ENCODE data around the gene ZFYVE28. TPM values are rescaled to one million over a fixed set of nuclear protein-coding genes. Genes with fewer than 3 reads are reported as not detected.
A peak's percentile ranks its signal among the peaks of the same experiment; 100 is the strongest.

The ZFYVE28 gene
- total RNA-seq, 1 donor from 2014 or later = 2.0 TPM

DNA sequence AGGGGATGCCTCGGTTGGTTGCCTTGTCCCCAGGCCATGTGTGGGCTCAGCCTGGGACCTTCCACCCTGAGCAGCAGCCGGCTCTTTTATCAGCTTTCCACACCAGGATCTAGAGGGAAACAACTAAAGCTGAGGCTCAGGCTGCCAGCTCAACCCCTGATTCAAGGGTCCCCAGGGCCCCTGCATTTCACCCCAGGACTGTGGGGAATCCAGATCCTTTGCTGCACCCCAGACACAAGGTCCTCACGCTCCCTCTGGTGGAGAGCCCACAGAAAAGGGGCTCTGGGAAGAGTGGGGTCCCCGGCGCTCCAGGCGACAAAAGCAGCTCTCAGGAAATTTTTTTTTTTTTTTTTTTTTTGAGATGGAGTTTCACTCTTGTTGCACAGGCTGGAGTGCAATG lies 64.3 kb downstream of the ZFYVE28 start:
- peak; percentile 14 for TF ChIP-seq CTCF (IDR thresholded peaks at IDR 0.05; ENCODE audit: insufficient read depth, low read length, poor library complexity, severe bottlenecking)
- H3K36me3 ChIP-seq (ENCODE audit: control insufficient read depth, insufficient read depth, low read length) = no peaks in the 10 kb centered on the region
- H3K4me3 ChIP-seq (ENCODE audit: low read depth, low read length) = no peak overlapping the region
- DNase-seq (ENCODE audit: low read depth) = no peak
- H3K27me3 ChIP-seq (ENCODE audit: control insufficient read depth, insufficient read depth, low read length) = peaks cover 3% of the 10 kb centered on the region

DNA sequence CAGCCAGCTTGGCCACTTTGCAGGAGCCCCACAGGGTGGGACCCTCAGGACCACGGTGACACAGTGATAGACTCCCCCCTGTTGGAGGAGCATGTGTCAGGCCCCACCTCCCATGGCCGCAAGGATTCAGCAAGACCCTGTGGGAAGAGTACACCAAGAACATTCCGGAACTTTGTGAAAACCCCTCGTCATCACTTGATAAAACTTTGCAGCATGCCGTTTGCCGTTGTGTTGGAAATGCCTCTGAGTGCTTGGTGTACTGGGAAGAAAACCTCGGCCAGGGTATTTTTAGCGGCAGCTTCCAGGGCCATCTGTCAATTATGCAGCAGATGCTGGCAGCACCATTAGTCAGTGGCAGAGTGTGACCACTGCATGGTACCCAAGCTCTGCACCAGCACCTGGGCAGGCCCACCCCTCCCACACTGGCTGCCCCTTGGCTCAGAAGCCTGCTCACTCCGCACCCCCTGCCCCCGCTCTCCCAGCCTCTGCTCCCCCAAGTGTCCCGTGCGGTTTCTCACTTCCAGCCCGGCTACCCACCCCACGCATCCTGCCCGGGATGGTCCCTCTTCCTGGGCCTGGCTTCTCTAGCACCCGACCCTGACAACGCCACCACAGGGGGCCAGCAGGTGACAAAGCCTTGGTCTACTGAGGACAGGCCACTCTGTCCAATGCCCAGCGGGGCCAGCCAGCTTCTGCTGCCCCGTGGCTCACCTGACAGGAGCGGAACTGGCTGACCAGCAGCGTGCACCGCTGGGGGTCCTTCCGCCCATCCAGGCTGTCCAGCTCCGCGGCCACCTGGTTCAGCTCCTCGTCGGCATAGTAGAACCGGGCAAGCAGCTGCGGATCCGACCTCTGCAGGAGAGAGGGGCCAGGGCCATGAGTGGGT lies 65.0 kb downstream of the ZFYVE28 start:
- TF ChIP-seq CTCF (IDR thresholded peaks at IDR 0.05; ENCODE audit: insufficient read depth, low read length, poor library complexity, severe bottlenecking) = no peak
- H3K36me3 ChIP-seq (ENCODE audit: control insufficient read depth, insufficient read depth, low read length) = no peaks in the 10 kb centered on the region
- H3K27me3 ChIP-seq (ENCODE audit: control insufficient read depth, insufficient read depth, low read length) = peaks cover 3% of the 10 kb centered on the region
- DNase-seq (ENCODE audit: low read depth) = no peak
- no peak overlapping the region for H3K4me3 ChIP-seq (ENCODE audit: low read depth, low read length)

DNA sequence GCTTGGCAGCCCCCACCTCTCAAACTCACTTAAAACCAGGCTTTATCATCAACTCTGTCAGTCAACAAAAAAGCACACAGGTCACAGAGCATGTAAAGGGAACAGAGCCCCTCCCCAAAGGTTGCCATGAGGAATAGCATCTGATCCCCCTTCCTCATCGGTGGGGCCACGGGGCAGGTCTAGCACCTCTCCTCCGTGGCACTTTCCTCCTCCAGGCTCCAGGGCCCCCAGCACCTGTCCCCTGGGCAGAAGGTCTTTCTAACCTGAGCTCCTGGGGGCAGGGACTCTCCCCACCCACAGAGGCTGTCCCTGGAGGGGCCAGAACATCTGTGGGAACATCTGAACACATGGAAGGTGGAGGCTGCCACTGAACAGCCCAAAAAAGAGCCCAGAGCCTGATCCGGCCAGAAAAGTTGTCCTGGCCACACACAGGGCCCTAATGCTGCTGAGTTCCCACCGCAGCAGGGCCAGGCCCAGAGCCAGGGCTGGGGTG lies 65.7 kb downstream of the ZFYVE28 start:
- no peak for TF ChIP-seq CTCF (IDR thresholded peaks at IDR 0.05; ENCODE audit: insufficient read depth, low read length, poor library complexity, severe bottlenecking)
- Histone ChIP-seq H3K4me3 (ENCODE audit: low read depth, low read length) (no peak overlapping the region), H3K36me3 (ENCODE audit: control insufficient read depth, insufficient read depth, low read length) (no peaks in the 10 kb centered on the region), H3K27me3 (ENCODE audit: control insufficient read depth, insufficient read depth, low read length) (peaks cover 3% of the 10 kb centered on the region)
- DNase-seq (ENCODE audit: low read depth) = no peak

- no peak for DNase-seq (ENCODE audit: low read depth)
- TF ChIP-seq CTCF (IDR thresholded peaks at IDR 0.05; ENCODE audit: insufficient read depth, low read length, poor library complexity, severe bottlenecking) = no peak
- Histone ChIP-seq H3K27me3 (ENCODE audit: control insufficient read depth, insufficient read depth, low read length) (peaks cover 3% of the 10 kb centered on the region), H3K36me3 (ENCODE audit: control insufficient read depth, insufficient read depth, low read length) (no peaks in the 10 kb centered on the region), H3K4me3 (ENCODE audit: low read depth, low read length) (no peak overlapping the region)
These were observed 66.3 kb downstream of the ZFYVE28 start for GRCh38 chr4:2352171-2352570.

- Histone ChIP-seq H3K27me3 (ENCODE audit: control insufficient read depth, insufficient read depth, low read length) (peaks cover 3% of the 10 kb centered on the region), H3K4me3 (ENCODE audit: low read depth, low read length) (no peak overlapping the region), H3K36me3 (ENCODE audit: control insufficient read depth, insufficient read depth, low read length) (no peaks in the 10 kb centered on the region)
- DNase-seq (ENCODE audit: low read depth) = no peak
- TF ChIP-seq CTCF (IDR thresholded peaks at IDR 0.05; ENCODE audit: insufficient read depth, low read length, poor library complexity, severe bottlenecking) = no peak
These were observed 67.5 kb downstream of the ZFYVE28 start for GRCh38 chr4:2350982-2351381.

Data from kidney epithelial cell (primary cell).